Muscle of leg (tissue), 16 donors: ENCODE results near the gene EIF6. TPM values are rescaled to one million over a fixed set of nuclear protein-coding genes. Genes with fewer than 3 reads are reported as not detected.
A peak's percentile ranks its signal among the peaks of the same experiment; 100 is the strongest.

Experiments
- DNase-seq: peaks from one replicate; pipeline ENCODE4 v3.0.0; 2013
- H3K27ac ChIP-seq: one replicate; pipeline ENCODE4 v1.5.1; 2013; ENCODE audit warnings: mild to moderate bottlenecking, low read length, control low read depth
- H3K27me3 ChIP-seq: one replicate; pipeline ENCODE4 v1.6.1; 2013; ENCODE audit warnings: low read length; ENCODE audit not compliant: control insufficient read depth, insufficient read depth
- H3K36me3 ChIP-seq: one replicate; pipeline ENCODE4 v1.6.1; 2013; ENCODE audit warnings: low read length; ENCODE audit not compliant: control insufficient read depth, insufficient read depth
- H3K4me1 ChIP-seq: one replicate; pipeline ENCODE4 v1.6.1; 2013; ENCODE audit warnings: low read length; ENCODE audit not compliant: control insufficient read depth, insufficient read depth
- H3K4me3 ChIP-seq: one replicate; pipeline ENCODE4 v1.5.1; 2013; ENCODE audit warnings: low read length, control low read depth
- H3K9me3 ChIP-seq: replicated peaks from 2 replicates; pipeline ENCODE4 v1.6.1; 2013; ENCODE audit warnings: low read depth, low read length; ENCODE audit not compliant: control insufficient read depth
- WGBS: methylation state at CpG from one replicate; pipeline ENCODE4 v1.1.5; 2013; ENCODE audit warnings: missing lambda C conversion rate; ENCODE audit not compliant: insufficient coverage; 5-methylcytosine and 5-hydroxymethylcytosine counted together
- long read RNA-seq, 11 donors: transcript quantifications; one replicate each; lab custom pipeline, GENCODE V29; 2026
- polyA plus RNA-seq, 8 donors: library from polyadenylated mRNA; unstranded; fragments of 120-200 nt; gene quantifications; one replicate each; pipeline versions ENCODE4 v1.2.1 to v1.2.3, GENCODE V29; 2013; ENCODE audit warnings: inconsistent platforms in 1 of 8, low replicate concordance in 1 of 8; ENCODE audit not compliant: insufficient read length in 8 of 8, insufficient read depth in 1 of 8
- total RNA-seq: library from RNA; stranded (reverse); fragments of 120-200 nt; gene quantifications from one replicate; pipeline ENCODE4 v1.2.4, GENCODE V29; 2013

EIF6 gene
- total RNA-seq: 73.9 TPM
- 100 to 1,000 TPM in 1 of 8 donors, 10 to 100 TPM in 7; 70.4 to 105 (median 85.2) TPM for polyA plus RNA-seq
- long read RNA-seq, donor 1, transcript EIF6-201 (6 exons, 1,252 nt): minor isoform, 5 of 28 reads
- long read RNA-seq, donor 1, transcript EIF6-203 (7 exons, 1,289 nt): major isoform, 7 of 28 reads
- long read RNA-seq, donor 1, partial matches to known transcripts: 13 of 28 reads
- long read RNA-seq, donor 1, other reads (novel, unspliced or antisense): 0 of 28 reads
- long read RNA-seq, donor 2, partial matches to known transcripts: 0 of 5 reads
- long read RNA-seq, donor 2, other reads (novel, unspliced or antisense): 0 of 5 reads
- long read RNA-seq, donor 3, transcript EIF6-203 (7 exons, 1,289 nt): major isoform, 34 of 73 reads
- long read RNA-seq, donor 3, partial matches to known transcripts: 35 of 73 reads
- long read RNA-seq, donor 3, other reads (novel, unspliced or antisense): 0 of 73 reads
- long read RNA-seq, donor 4, transcript EIF6-203 (7 exons, 1,289 nt): major isoform, 8 of 30 reads
- long read RNA-seq, donor 4, partial matches to known transcripts: 17 of 30 reads
- long read RNA-seq, donor 4, other reads (novel, unspliced or antisense): 0 of 30 reads
- long read RNA-seq, donor 5, transcript EIF6-201 (6 exons, 1,252 nt): minor isoform, 12 of 125 reads
- long read RNA-seq, donor 5, transcript EIF6-203 (7 exons, 1,289 nt): major isoform, 44 of 125 reads
- long read RNA-seq, donor 5, partial matches to known transcripts: 62 of 125 reads
- long read RNA-seq, donor 5, other reads (novel, unspliced or antisense): 0 of 125 reads
- long read RNA-seq, donor 6, transcript EIF6-203 (7 exons, 1,289 nt): major isoform, 42 of 90 reads
- long read RNA-seq, donor 6, transcript EIF6-201 (6 exons, 1,252 nt): minor isoform, 6 of 90 reads
- long read RNA-seq, donor 6, partial matches to known transcripts: 38 of 90 reads
- long read RNA-seq, donor 6, other reads (novel, unspliced or antisense): 0 of 90 reads
- long read RNA-seq, donor 7, transcript EIF6-201 (6 exons, 1,252 nt): minor isoform, 7 of 105 reads
- long read RNA-seq, donor 7, transcript EIF6-203 (7 exons, 1,289 nt): major isoform, 29 of 105 reads
- long read RNA-seq, donor 7, partial matches to known transcripts: 62 of 105 reads
- long read RNA-seq, donor 7, other reads (novel, unspliced or antisense): 0 of 105 reads
- long read RNA-seq, donor 8, transcript EIF6-203 (7 exons, 1,289 nt): major isoform, 23 of 51 reads
- long read RNA-seq, donor 8, partial matches to known transcripts: 23 of 51 reads
- long read RNA-seq, donor 8, other reads (novel, unspliced or antisense): 0 of 51 reads
- long read RNA-seq, donor 9, transcript EIF6-201 (6 exons, 1,252 nt): minor isoform, 7 of 59 reads
- long read RNA-seq, donor 9, transcript EIF6-203 (7 exons, 1,289 nt): major isoform, 20 of 59 reads
- long read RNA-seq, donor 9, partial matches to known transcripts: 30 of 59 reads
- long read RNA-seq, donor 9, other reads (novel, unspliced or antisense): 0 of 59 reads
- long read RNA-seq, donor 10, transcript EIF6-201 (6 exons, 1,252 nt): minor isoform, 7 of 73 reads
- long read RNA-seq, donor 10, transcript EIF6-203 (7 exons, 1,289 nt): major isoform, 38 of 73 reads
- long read RNA-seq, donor 10, partial matches to known transcripts: 25 of 73 reads
- long read RNA-seq, donor 10, other reads (novel, unspliced or antisense): 0 of 73 reads
- long read RNA-seq, donor 11, transcript EIF6-203 (7 exons, 1,289 nt): major isoform, 21 of 64 reads
- long read RNA-seq, donor 11, partial matches to known transcripts: 36 of 64 reads
- long read RNA-seq, donor 11, other reads (novel, unspliced or antisense): 0 of 64 reads

- peaks cover 16% of the 10 kb centered on the region for H3K4me1 ChIP-seq
- H3K4me3 ChIP-seq: peak within 1 kb of the TSS; percentile 85
- under 1% methylated on average over 54 of the region's 61 CpGs for WGBS
- peak; percentile 95 for DNase-seq
- no peaks in the 10 kb centered on the region for H3K27me3 ChIP-seq
- peaks cover 25% of the 10 kb centered on the region for H3K36me3 ChIP-seq
- peak within 1 kb of the TSS; percentile 94 for H3K27ac ChIP-seq
- H3K9me3 ChIP-seq: no peaks in the 10 kb centered on the region
Observed at GRCh38 chr20:35284267-35284991, at the start of gene EIF6. Gene EIF6, minus strand, starts transcription at chr20:35284772. Its CDS starts 285 bp downstream, at chr20:35284487.

DNA sequence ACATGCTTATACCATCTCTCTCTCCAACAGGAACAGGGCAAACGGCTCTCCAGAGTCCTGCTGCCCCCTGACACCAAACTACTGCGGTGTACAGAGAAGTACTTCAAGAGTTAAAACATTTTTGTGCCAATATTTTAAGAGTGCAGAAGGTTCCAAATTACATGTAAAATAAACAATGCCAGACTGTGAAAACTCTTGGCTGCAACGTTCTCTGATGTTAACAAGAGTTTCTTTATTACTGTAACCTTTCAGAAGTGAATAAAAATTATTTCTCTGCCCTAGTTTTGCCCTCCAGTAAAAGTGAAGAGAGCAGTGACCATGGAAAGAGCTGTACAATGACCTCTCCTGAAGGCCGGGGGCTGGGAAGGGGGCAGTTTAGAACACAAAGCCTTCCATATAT, 49.0 kb upstream of the EIF6 start:
- H3K36me3 ChIP-seq: peaks cover 2% of the 10 kb centered on the region
- DNase-seq: no peak
- WGBS: no CpG with 5 or more reads among the region's 4 CpGs
- no peak overlapping the region for H3K4me3 ChIP-seq
- H3K4me1 ChIP-seq: peaks cover 2% of the 10 kb centered on the region
- H3K27ac ChIP-seq: no peak overlapping the region
- no peaks in the 10 kb centered on the region for H3K9me3 ChIP-seq
- H3K27me3 ChIP-seq: no peaks in the 10 kb centered on the region

DNA sequence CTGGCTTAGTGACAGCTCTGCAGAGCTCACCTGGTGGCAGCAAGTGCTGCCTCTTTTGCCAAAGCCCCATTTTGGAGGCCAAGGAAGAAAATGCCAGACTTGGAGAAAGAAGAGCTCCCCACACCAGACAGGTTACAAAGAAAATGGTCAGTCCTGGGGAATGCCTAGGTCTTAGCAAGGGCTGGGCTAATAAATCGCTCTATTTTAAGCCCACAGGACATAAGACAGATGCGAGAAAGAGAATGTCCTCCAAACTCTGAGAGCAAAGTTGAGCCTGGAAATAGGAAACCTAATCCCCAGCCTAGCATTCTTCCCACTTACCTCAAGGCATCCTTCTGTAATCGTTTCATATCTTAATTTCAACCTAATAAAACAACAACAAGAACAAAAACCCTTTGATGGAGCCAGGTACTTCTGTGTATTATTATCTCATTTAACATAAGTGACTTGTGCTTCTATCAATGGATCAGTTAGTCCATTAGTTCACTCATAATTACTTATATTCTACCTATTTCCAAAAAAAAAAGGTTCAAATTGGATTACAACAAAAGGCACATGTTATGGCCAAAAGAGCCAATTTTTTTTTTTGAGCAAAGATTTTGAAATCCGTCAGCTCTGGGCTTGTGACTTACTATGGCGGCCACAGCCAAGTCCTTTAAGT, 48.1 kb upstream of the EIF6 start:
- Histone ChIP-seq H3K9me3 (no peaks in the 10 kb centered on the region), H3K27ac (no peak overlapping the region), H3K4me3 (no peak overlapping the region), H3K27me3 (no peaks in the 10 kb centered on the region), H3K36me3 (peaks cover 2% of the 10 kb centered on the region), H3K4me1 (peaks cover 2% of the 10 kb centered on the region)
- 100% methylated on average over 1 of the region's 5 CpGs for WGBS
- DNase-seq: no peak

DNA sequence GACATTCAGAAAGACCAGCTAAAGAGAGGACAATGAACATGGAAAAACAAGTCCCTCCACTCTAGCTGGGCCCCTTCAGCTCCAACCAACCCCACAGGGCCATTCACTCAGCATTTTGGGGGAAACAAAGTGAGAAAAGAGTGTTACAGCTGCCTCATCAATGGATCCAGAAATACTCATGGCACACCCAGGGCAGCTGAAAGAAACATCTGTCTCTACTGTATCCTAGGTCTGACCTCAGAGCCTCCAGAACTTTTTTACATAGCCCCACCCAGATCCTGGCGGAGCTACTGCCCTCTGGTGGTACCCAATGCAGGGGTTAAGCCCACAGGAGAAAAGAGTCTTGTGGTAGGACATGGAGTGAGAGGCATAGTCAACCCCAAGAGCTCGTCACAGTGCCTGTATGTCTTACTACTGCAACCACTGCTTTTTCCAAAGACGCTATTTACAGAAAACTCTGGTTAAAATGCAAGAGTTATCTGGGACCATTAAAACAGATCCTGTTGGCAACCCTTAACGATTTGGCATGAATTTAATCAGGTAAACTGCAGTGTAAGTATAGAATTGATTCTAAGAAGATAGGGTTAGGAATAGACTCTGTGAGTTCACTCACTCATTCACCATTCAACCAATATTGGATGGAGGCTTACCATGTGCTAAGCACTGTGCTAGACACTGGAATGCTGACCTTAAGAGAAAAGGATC, 45.0 kb upstream of the EIF6 start:
- Histone ChIP-seq H3K4me1 (peaks cover 15% of the 10 kb centered on the region), H3K36me3 (peaks cover 5% of the 10 kb centered on the region), H3K4me3 (no peak overlapping the region), H3K9me3 (no peaks in the 10 kb centered on the region), H3K27me3 (no peaks in the 10 kb centered on the region), H3K27ac (no peak overlapping the region)
- WGBS: no CpG with 5 or more reads among the region's 4 CpGs
- no peak for DNase-seq

- no peak overlapping the region for H3K27ac ChIP-seq
- H3K27me3 ChIP-seq: no peaks in the 10 kb centered on the region
- peaks cover 15% of the 10 kb centered on the region for H3K4me1 ChIP-seq
- no CpG with 5 or more reads among the region's 4 CpGs for WGBS
- no peak for DNase-seq
- H3K9me3 ChIP-seq: no peaks in the 10 kb centered on the region
- peaks cover 5% of the 10 kb centered on the region for H3K36me3 ChIP-seq
- H3K4me3 ChIP-seq: no peak overlapping the region
Observed at GRCh38 chr20:35328689-35329088, 44.1 kb upstream of the EIF6 start.

- peaks cover 15% of the 10 kb centered on the region for H3K4me1 ChIP-seq
- no peaks in the 10 kb centered on the region for H3K9me3 ChIP-seq
- H3K36me3 ChIP-seq: peaks cover 5% of the 10 kb centered on the region
- no peaks in the 10 kb centered on the region for H3K27me3 ChIP-seq
- no peak for DNase-seq
- no CpG with 5 or more reads among the region's 3 CpGs for WGBS
- H3K4me3 ChIP-seq: no peak overlapping the region
- H3K27ac ChIP-seq: no peak overlapping the region
Observed at GRCh38 chr20:35328095-35328685, 43.6 kb upstream of the EIF6 start.

- DNase-seq: no peak
- Histone ChIP-seq H3K9me3 (no peaks in the 10 kb centered on the region), H3K4me1 (peaks cover 13% of the 10 kb centered on the region), H3K27ac (peak overlapping the region; percentile 18), H3K27me3 (no peaks in the 10 kb centered on the region), H3K4me3 (no peak overlapping the region), H3K36me3 (peaks cover 5% of the 10 kb centered on the region)
- 100% methylated on average over 1 of the region's 4 CpGs for WGBS
Observed at GRCh38 chr20:35327074-35327976, 42.8 kb upstream of the EIF6 start.
